ENCODE measurements around the gene GNB3. TPM values are rescaled to one million over a fixed set of nuclear protein-coding genes. Genes with fewer than 3 reads are reported as not detected.

The GNB3 gene
- total and polyA plus RNA-seq, 9 of the 15 experiments (the other 6 are each of a cell fraction or from before 2014, with no cell fraction given): 1.4 to 5.8 (median 2.0) TPM

- TF ChIP-seq DIDO1 (tag; IDR thresholded peaks at IDR 0.05; ENCODE audit: low read depth): no peak
- peak; percentile 89 for TF ChIP-seq CCNT2 (IDR thresholded peaks at IDR 0.05; ENCODE audit: borderline replicate concordance, extremely low read depth, insufficient read length, low read depth, low read length)
- TF ChIP-seq PYGO2 (tag; IDR thresholded peaks at IDR 0.05): no peak
- no peak for TF ChIP-seq KAT2B (IDR thresholded peaks at IDR 0.05; ENCODE audit: low read depth, low read length)
- no peak for TF ChIP-seq OTX1 (CRISPR knock-in tag; IDR thresholded peaks at IDR 0.05)
- no peak for TF ChIP-seq PBX2 (CRISPR knock-in tag; IDR thresholded peaks at IDR 0.05; ENCODE audit: low read depth)
- no peak for TF ChIP-seq PBX2 (tag; conservative IDR thresholded peaks at IDR 0.05; ENCODE audit: low read depth)
- no peak for TF ChIP-seq ZFP30 (CRISPR knock-in tag; IDR thresholded peaks at IDR 0.05; ENCODE audit: borderline replicate concordance)
- TF ChIP-seq HCFC1 (IDR thresholded peaks at IDR 0.05; ENCODE audit: low read depth, low read length): no peak
- TF ChIP-seq, protein P1, sequence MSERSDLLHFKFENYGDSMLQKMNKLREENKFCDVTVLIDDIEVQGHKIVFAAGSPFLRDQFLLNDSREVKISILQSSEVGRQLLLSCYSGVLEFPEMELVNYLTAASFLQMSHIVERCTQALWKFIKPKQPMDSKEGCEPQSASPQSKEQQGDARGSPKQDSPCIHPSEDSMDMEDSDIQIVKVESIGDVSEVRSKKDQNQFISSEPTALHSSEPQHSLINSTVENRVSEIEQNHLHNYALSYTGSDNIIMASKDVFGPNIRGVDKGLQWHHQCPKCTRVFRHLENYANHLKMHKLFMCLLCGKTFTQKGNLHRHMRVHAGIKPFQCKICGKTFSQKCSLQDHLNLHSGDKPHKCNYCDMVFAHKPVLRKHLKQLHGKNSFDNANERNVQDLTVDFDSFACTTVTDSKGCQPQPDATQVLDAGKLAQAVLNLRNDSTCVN (CRISPR knock-in tag; IDR thresholded peaks at IDR 0.05): no peak
- TF ChIP-seq NFIC (IDR thresholded peaks at IDR 0.05): no peak
- TF ChIP-seq, protein P2, sequence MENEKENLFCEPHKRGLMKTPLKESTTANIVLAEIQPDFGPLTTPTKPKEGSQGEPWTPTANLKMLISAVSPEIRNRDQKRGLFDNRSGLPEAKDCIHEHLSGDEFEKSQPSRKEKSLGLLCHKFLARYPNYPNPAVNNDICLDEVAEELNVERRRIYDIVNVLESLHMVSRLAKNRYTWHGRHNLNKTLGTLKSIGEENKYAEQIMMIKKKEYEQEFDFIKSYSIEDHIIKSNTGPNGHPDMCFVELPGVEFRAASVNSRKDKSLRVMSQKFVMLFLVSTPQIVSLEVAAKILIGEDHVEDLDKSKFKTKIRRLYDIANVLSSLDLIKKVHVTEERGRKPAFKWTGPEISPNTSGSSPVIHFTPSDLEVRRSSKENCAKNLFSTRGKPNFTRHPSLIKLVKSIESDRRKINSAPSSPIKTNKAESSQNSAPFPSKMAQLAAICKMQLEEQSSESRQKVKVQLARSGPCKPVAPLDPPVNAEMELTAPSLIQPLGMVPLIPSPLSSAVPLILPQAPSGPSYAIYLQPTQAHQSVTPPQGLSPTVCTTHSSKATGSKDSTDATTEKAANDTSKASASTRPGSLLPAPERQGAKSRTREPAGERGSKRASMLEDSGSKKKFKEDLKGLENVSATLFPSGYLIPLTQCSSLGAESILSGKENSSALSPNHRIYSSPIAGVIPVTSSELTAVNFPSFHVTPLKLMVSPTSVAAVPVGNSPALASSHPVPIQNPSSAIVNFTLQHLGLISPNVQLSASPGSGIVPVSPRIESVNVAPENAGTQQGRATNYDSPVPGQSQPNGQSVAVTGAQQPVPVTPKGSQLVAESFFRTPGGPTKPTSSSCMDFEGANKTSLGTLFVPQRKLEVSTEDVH (IDR thresholded peaks at IDR 0.05; ENCODE audit: low read depth, partially characterized antibody): no peak
- peak; percentile 82 for TF ChIP-seq GMEB1 (CRISPR knock-in tag; IDR thresholded peaks at IDR 0.05)
- TF ChIP-seq ZMIZ1 (IDR thresholded peaks at IDR 0.05; ENCODE audit: low read depth in 2 of 2, low read length in 2 of 2): no peak
Observed at GRCh38 chr12:6867413-6868210, 26.9 kb downstream of the GNB3 start, which contains the start of gene TPI1 (continued).

All from K562 (cell line).